Mononuclear cell (primary cell): ENCODE measurements around the gene FAM53A. TPM values are rescaled to one million over a fixed set of nuclear protein-coding genes. Genes with fewer than 3 reads are reported as not detected.

Experiments
- H3K27me3 ChIP-seq: 2 replicates; pipeline ENCODE4 v1.6.0; 2011; ENCODE audit warnings: low read length, control low read depth; ENCODE audit not compliant: insufficient read depth
- H3K4me1 ChIP-seq: 2 replicates; pipeline ENCODE4 v1.5.1; 2011; ENCODE audit warnings: mild to moderate bottlenecking, low read length, control low read depth; ENCODE audit not compliant: insufficient read depth
- H3K4me3 ChIP-seq: 2 replicates; pipeline ENCODE4 v1.5.1; 2011; ENCODE audit warnings: mild to moderate bottlenecking, low read length, moderate library complexity
- H3K9me3 ChIP-seq: 2 replicates; pipeline ENCODE4 v1.5.1; 2011; ENCODE audit warnings: low read depth, mild to moderate bottlenecking, control low read depth, low read length
- total RNA-seq: library from RNA; depleted of rRNA; stranded (reverse); fragments of >200 nt; gene quantifications from one replicate; pipeline ENCODE4 v1.2.3, GENCODE V29; 2012

The FAM53A gene
- 2.2 TPM for total RNA-seq

DNA sequence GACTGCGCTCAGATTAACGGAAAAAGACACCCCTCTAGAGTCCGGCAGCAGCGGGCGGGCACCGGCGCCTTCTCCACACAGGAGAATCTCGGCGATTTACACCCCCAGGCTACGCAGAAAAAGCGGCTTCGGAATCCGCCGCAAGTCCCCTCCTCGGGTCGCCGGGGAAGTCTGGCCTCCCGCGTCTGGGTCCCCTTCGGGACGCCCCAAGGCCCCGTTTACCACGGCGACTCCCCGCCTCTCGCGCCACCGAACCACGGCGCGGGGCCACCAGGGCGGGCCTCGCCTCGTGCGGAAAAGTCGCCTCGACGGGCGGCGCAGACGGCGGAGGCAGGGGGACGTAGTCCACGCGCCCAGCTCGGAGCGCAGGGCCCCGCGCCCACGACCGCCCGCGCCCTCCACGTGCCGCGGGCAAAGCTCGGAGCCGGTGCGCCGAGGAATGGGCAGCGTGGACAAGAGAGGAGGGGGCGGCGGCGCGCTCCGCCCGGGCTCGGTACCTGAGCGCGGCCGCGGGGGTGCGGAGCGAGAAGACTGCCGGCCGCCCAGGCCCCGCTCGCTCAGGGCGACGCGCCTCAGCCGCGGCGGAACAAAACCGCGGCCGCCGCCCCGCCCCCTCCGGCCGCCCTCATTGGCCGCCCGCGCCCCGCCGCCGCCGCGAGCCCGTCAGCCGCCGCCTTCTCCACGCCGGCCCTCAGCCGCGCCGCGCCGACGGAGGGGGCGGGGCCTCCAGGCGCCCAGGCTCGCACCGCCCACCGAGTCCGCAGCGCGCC is at the start of gene FAM53A:
Gene FAM53A, minus strand, starts transcription at position 578 of the 770 bp plus-strand sequence. CDS start 15,572 bp downstream, outside the sequence.
- Histone ChIP-seq H3K4me3 (peak within 1 kb of the TSS; percentile 49), H3K27me3 (no peaks in the 10 kb centered on the region), H3K9me3 (no peaks in the 10 kb centered on the region), H3K4me1 (peaks cover 22% of the 10 kb centered on the region)

GRCh38 chr4:1732911-1733310 is 48.8 kb upstream of the FAM53A start:
- no peak overlapping the region for H3K4me3 ChIP-seq
- H3K4me1 ChIP-seq: peaks cover 19% of the 10 kb centered on the region
- H3K9me3 ChIP-seq: no peaks in the 10 kb centered on the region
- no peaks in the 10 kb centered on the region for H3K27me3 ChIP-seq

- no peaks in the 10 kb centered on the region for H3K27me3 ChIP-seq
- no peaks in the 10 kb centered on the region for H3K9me3 ChIP-seq
- H3K4me1 ChIP-seq: peaks cover 36% of the 10 kb centered on the region
- no peak overlapping the region for H3K4me3 ChIP-seq
These were observed 47.1 kb upstream of the FAM53A start for GRCh38 chr4:1731180-1731579.

- no peaks in the 10 kb centered on the region for H3K9me3 ChIP-seq
- H3K4me1 ChIP-seq: peaks cover 42% of the 10 kb centered on the region
- H3K27me3 ChIP-seq: no peaks in the 10 kb centered on the region
- H3K4me3 ChIP-seq: no peak overlapping the region
These were observed 46.5 kb upstream of the FAM53A start for GRCh38 chr4:1730532-1731135.

DNA sequence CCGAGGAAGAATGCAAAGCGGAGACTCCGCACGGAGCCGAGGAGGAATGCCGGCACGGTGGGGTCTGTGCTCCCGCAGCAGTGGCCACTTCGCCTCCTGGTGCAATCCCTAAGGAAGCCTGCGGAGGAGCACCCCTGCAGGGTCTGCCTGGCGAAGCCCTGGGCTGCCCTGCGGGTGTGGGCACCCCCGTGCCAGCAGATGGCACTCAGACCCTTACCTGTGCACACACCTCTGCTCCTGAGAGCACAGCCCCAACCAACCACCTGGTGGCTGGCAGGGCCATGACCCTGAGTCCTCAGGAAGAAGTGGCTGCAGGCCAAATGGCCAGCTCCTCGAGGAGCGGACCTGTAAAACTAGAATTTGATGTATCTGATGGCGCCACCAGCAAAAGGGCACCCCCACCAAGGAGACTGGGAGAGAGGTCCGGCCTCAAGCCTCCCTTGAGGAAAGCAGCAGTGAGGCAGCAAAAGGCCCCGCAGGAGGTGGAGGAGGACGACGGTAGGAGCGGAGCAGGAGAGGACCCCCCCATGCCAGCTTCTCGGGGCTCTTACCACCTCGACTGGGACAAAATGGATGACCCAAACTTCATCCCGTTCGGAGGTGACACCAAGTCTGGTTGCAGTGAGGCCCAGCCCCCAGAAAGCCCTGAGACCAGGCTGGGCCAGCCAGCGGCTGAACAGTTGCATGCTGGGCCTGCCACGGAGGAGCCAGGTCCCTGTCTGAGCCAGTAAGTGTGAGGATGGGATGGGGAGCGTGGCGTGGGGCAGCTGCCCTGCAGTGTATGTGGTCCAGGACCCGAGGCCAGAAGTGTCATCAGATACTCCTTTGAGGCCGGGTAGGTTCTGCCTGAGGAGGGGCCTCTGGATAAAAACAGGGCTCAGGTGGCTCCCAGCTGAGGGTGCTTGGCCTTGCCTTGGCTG is 44.2 kb upstream of the FAM53A start:
- Histone ChIP-seq H3K4me3 (no peak overlapping the region), H3K4me1 (peaks cover 65% of the 10 kb centered on the region), H3K27me3 (no peaks in the 10 kb centered on the region)

DNA sequence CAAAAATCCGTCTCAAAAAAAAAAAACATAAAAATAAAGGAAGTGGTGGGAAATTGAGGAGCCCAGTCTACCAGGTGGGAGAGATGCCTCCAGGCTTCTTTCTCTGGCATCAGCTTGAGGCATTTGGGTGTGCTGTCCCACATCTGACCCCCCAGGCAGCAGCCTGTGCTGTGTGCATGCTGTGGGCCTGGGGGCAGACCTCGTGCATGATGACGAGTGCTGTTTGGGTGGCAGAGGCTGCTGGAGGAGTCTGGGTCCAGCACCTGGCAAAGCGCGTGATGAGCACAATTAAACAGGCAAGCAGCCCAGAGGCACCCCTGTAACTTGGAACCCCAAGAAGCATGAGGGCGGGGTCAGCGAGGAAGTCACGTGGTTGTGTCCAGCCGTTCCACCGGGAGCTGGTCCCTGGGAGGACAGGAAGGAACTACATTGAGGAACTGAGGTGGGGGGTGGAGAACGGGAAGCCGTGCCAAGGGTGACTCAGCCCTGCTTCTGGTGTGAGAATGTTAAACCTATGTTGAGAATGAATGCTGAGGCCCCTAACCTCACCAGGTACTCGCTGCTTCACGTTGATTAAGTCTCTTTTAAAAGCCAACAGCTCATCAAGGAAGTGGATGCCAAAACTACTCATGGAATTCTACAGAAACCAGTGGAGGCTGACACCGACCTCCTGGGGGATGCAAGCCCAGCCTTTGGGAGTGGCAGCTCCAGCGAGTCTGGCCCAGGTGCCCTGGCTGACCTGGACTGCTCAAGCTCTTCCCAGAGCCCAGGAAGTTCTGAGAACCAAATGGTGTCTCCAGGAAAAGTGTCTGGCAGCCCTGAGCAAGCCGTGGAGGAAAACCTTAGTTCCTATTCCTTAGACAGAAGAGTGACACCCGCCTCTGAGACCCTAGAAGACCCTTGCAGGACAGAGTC is 43.3 kb upstream of the FAM53A start:
- Histone ChIP-seq H3K4me3 (no peak overlapping the region), H3K4me1 (peaks cover 75% of the 10 kb centered on the region), H3K9me3 (no peaks in the 10 kb centered on the region), H3K27me3 (no peaks in the 10 kb centered on the region)

More for the DNA sequence above, 44.2 kb upstream of the FAM53A start:
- no peaks in the 10 kb centered on the region for H3K9me3 ChIP-seq

GRCh38 chr4:1726146-1726934 is 42.2 kb upstream of the FAM53A start:
- Histone ChIP-seq H3K27me3 (no peaks in the 10 kb centered on the region), H3K9me3 (no peaks in the 10 kb centered on the region), H3K4me1 (peaks cover 83% of the 10 kb centered on the region), H3K4me3 (no peak overlapping the region)

DNA sequence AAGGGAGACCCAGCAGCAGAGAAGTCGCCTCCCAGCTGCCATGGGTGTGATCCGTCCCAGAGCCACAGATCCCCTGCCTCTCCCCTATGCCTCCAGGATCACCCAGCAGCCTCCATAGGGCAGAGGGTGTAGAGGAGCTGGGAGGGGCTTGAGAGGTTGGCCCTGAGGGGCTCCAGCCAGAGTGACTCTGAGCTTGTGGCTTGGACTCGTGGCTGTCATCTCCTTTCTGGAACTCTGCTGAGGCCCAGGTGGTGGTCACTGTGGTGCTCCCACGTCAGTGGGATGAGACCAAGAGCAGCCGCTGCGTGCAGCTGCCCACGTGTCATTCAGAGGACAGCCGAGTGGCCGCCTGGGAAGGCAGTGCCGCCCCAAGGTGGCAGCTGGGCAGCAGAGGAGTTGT is 41.4 kb upstream of the FAM53A start:
- peaks cover 83% of the 10 kb centered on the region for H3K4me1 ChIP-seq
- H3K4me3 ChIP-seq: no peak overlapping the region
- no peaks in the 10 kb centered on the region for H3K27me3 ChIP-seq
- H3K9me3 ChIP-seq: no peaks in the 10 kb centered on the region

DNA sequence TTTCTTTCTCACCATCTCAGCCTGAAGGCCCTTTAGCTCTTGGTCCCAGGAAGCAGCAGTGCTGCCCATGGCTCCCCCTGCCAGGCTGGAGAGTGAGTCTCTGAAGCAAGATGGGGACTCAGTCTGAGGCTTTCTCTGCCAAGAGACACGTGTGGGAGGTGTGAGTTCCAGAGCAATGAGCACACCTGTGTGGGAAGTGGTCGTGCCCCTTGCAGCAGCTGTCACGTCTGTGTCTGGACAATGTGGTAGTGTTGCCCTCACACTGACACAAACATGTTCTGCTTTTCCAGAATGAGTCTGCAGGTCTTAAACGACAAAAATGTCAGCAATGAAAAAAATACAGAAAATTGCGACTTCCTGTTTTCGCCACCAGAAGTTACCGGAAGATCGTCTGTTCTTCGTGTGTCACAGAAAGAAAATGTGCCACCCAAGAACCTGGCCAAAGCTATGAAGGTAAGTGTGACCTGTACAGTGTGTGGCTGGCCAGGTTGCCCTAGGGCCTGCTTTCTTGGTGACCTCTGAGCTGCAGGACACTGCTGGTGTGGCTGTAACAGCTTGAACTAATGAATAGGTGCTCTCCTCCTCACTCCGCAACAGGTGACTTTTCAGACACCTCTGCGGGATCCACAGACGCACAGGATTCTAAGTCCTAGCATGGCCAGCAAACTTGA is 39.2 kb upstream of the FAM53A start:
- H3K4me1 ChIP-seq: peaks cover 89% of the 10 kb centered on the region
- no peaks in the 10 kb centered on the region for H3K9me3 ChIP-seq
- peak overlapping the region; percentile 54 for H3K4me3 ChIP-seq
- no peaks in the 10 kb centered on the region for H3K27me3 ChIP-seq

DNA sequence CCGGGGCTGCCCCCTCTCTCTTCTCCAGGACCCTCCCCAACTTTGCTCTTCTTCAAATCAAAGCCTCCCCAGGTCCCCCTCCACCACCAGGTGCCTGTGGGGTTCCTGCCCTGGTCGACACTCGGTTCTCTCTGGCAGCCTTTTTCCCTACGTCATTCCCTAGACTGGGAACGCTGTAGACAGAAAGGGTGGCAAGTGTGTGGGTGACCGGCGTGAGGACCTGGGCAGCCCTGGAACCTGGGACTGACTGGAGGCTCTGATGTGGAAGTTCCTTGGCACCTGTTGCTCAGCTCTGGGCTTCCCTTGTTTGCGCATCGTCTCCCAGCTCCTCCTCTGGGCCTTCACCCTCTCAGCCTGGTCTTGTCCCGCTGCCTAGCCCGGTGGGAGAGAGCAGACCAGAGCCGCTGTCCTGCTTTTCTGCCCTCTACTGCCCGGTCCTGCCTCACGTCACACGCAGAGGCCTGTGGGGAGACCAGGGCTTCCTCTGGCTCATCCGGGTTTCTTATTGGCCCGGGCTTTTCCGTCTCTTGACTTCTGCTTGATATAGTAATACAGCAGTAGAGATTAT is 38.5 kb upstream of the FAM53A start:
- H3K4me1 ChIP-seq: peaks cover 82% of the 10 kb centered on the region
- no peaks in the 10 kb centered on the region for H3K9me3 ChIP-seq
- H3K27me3 ChIP-seq: no peaks in the 10 kb centered on the region
- no peak overlapping the region for H3K4me3 ChIP-seq

DNA sequence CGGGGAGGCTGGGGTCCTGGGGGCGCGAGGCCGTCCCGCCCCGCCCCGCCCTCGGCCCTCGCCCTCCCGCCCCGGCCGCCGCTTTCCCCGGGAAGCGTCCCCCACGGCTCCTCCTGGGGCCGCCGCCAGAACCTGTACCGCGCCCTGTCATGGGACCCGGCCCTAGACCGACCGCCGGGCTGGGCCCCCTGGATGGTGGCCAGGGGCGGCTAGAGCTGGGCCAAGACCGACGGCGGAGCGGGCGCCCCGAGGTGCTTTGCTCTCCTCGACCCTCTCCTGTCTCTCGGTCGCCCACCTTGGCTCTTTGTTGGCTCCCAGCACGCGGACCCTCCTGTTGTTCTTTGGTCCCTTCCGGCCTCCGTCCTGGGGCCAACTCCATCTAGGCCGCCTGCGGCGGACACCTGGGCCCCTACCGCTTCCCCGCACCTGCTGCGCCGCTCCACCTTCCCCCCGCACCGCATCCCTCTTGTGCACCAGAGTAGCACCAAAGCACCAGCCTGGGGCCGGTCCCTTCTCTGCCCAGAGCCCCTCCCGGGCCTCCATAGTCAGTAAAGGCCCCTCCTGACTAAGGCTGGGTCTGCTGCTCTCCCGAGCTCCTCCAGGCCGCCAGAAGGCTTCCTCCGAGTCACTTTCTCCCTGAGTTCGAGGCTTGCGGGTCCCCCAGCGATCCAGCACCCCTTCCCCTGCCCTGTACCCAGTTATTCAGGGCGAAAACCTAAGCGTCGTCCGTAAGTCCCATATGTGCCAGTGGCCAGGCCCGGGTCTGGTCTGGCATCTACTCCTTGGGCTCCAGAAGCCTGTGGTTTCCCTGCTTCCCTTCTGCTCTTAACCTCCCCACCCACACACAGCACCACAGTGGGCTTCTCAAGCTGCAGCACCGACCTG is 37.8 kb upstream of the FAM53A start:
- Histone ChIP-seq H3K4me1 (peaks cover 76% of the 10 kb centered on the region), H3K4me3 (peak overlapping the region; percentile 28)

GRCh38 chr4:1721003-1721665 is 37.0 kb upstream of the FAM53A start, which contains the start of the genes TACC3 and TMEM129:
TSS of gene TACC3 (plus strand) at chr4:1721521. CDS start at chr4:1723422, 1,901 bp downstream.
TSS of gene TMEM129 (minus strand) at chr4:1721323. CDS start at chr4:1720837, 486 bp downstream.
- Histone ChIP-seq H3K27me3 (no peaks in the 10 kb centered on the region), H3K9me3 (no peaks in the 10 kb centered on the region), H3K4me3 (peak within 1 kb of the TSS; percentile 54), H3K4me1 (peaks cover 76% of the 10 kb centered on the region)

More for the DNA sequence above, 37.8 kb upstream of the FAM53A start:
- Histone ChIP-seq H3K27me3 (no peaks in the 10 kb centered on the region), H3K9me3 (no peaks in the 10 kb centered on the region)
